Central memory CD8-positive, alpha-beta T cell (primary cell): ENCODE measurements around the gene BTBD3.

Experiments used
- ATAC-seq: fragments of 150-1000 bp; cut with Tn5 transposase; replicated peaks from 2 replicates; pipeline ENCODE4 v1.10.0; 2022; ENCODE audit warnings: mild to moderate bottlenecking, moderate FRiP score, moderate number of reproducible peaks; ENCODE audit not compliant: poor library complexity, severe bottlenecking; ENCODE audit errors: extremely low read depth
- DNase-seq, 2 donors: peaks; one replicate each; pipeline ENCODE4 v3.0.0; 2021; ENCODE audit warnings: low spot score in 2 of 2
- H3K27ac Mint-ChIP-seq: one replicate; pipeline ENCODE4 v1.8.0; 2022; ENCODE audit warnings: low read depth, mild to moderate bottlenecking, moderate library complexity, mixed read lengths
- H3K27me3 Mint-ChIP-seq: one replicate; pipeline ENCODE4 v1.8.0; 2022; ENCODE audit warnings: mixed read lengths
- H3K36me3 Mint-ChIP-seq: one replicate; pipeline ENCODE4 v1.8.0; 2022; ENCODE audit warnings: mild to moderate bottlenecking, moderate library complexity, mixed read lengths; ENCODE audit not compliant: insufficient read depth
- H3K4me1 Mint-ChIP-seq: one replicate; pipeline ENCODE4 v1.8.0; 2022; ENCODE audit warnings: mixed read lengths
- H3K4me3 Mint-ChIP-seq: one replicate; pipeline ENCODE4 v1.8.0; 2022; ENCODE audit warnings: mild to moderate bottlenecking, moderate library complexity, mixed read lengths
- H3K9me3 Mint-ChIP-seq: one replicate; pipeline ENCODE4 v1.8.0; 2022; ENCODE audit warnings: mixed read lengths

Gene BTBD3

DNA sequence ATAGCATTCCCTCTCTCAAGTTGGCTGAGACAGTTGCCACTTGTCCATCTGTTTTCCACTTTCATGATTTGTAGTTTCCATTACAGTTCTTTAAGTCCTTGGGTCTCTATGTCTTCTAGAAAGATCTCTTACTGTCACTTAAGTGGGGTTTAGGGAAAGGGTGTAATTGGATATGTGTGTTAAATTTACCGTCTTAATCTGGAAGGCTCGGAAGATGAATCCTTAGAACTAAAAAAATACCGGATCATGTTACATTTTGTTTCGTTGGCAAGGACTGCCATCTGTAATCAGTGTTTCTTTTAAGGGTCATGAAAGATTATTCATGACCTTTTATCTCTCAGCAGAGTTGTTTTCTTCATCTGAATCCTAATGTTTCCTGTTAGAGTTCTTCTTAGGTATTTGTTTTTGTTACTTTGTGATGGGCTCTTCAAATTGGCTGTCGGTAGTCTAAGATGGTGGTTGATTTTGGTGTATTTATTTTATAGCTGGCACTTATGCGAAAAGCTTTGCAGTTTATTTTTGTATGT lies 21.8 kb upstream of the BTBD3 start:
- DNase-seq (no peak), ATAC-seq (no peak)
- H3K27ac Mint-ChIP-seq, result no peak overlapping the region
- no peak overlapping the region for H3K4me3 Mint-ChIP-seq
- no peaks in the 10 kb centered on the region for H3K4me1 Mint-ChIP-seq
- no peaks in the 10 kb centered on the region for H3K36me3 Mint-ChIP-seq
- no peaks in the 10 kb centered on the region for H3K27me3 Mint-ChIP-seq
- H3K9me3 Mint-ChIP-seq, result peaks cover 26% of the 10 kb centered on the region

GRCh38 chr20:11901127-11901526 lies 16.6 kb upstream of the BTBD3 start:
- Mint-ChIP-seq H3K4me3 (no peak overlapping the region), H3K27me3 (no peaks in the 10 kb centered on the region), H3K36me3 (no peaks in the 10 kb centered on the region), H3K4me1 (no peaks in the 10 kb centered on the region), H3K9me3 (peaks cover 30% of the 10 kb centered on the region), H3K27ac (no peak overlapping the region)
- DNase-seq (no peak), ATAC-seq (no peak)

- Mint-ChIP-seq H3K27ac (no peak overlapping the region), H3K36me3 (no peaks in the 10 kb centered on the region), H3K4me3 (no peak overlapping the region), H3K9me3 (peaks cover 29% of the 10 kb centered on the region), H3K4me1 (no peaks in the 10 kb centered on the region), H3K27me3 (no peaks in the 10 kb centered on the region)
- no peak for DNase-seq
- ATAC-seq, result no peak
Measured at GRCh38 chr20:11902285-11902697, 15.4 kb upstream of the BTBD3 start.

GRCh38 chr20:11905460-11906179 lies 12.1 kb upstream of the BTBD3 start:
- Mint-ChIP-seq H3K4me3 (no peak overlapping the region), H3K9me3 (peaks cover 19% of the 10 kb centered on the region), H3K36me3 (no peaks in the 10 kb centered on the region), H3K27me3 (no peaks in the 10 kb centered on the region), H3K4me1 (no peaks in the 10 kb centered on the region), H3K27ac (no peak overlapping the region)
- DNase-seq (no peak), ATAC-seq (no peak)

- no peaks in the 10 kb centered on the region for H3K27me3 Mint-ChIP-seq
Measured at GRCh38 chr20:11906626-11907480, 10.8 kb upstream of the BTBD3 start.

DNA sequence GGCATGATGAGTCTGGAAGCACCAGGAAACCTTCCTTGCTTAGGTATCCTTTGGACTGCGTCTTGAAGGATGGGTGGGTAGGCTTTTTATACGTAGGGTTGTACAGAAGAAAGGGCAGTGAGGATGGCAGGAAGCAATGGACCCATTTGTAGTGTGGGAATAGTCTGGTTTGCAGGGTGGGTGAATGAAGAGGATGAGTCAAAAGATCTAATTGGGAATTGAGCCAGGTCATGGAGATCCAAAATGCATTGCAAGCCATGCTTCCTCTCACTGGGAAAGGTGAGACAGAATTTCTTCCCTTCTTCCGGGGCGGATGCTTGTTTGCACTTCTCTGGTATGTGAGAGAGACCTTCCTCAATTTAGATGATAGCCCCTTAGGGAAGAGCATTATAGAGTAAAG lies 10.1 kb upstream of the BTBD3 start:
- H3K4me3 Mint-ChIP-seq, result no peak overlapping the region
- H3K36me3 Mint-ChIP-seq, result no peaks in the 10 kb centered on the region
- no peaks in the 10 kb centered on the region for H3K4me1 Mint-ChIP-seq
- peaks cover 14% of the 10 kb centered on the region for H3K9me3 Mint-ChIP-seq
- H3K27me3 Mint-ChIP-seq, result no peaks in the 10 kb centered on the region
- H3K27ac Mint-ChIP-seq, result no peak overlapping the region
- ATAC-seq (no peak), DNase-seq (no peak)

More at GRCh38 chr20:11906626-11907480, 10.8 kb upstream of the BTBD3 start:
- no peak overlapping the region for H3K27ac Mint-ChIP-seq
- H3K36me3 Mint-ChIP-seq, result no peaks in the 10 kb centered on the region
- ATAC-seq (no peak), DNase-seq (no peak)
- no peak overlapping the region for H3K4me3 Mint-ChIP-seq
- H3K9me3 Mint-ChIP-seq, result peaks cover 19% of the 10 kb centered on the region
- no peaks in the 10 kb centered on the region for H3K4me1 Mint-ChIP-seq

GRCh38 chr20:11912013-11912658 lies 5.6 kb upstream of the BTBD3 start:
- Mint-ChIP-seq H3K36me3 (no peaks in the 10 kb centered on the region), H3K27ac (no peak overlapping the region), H3K27me3 (no peaks in the 10 kb centered on the region), H3K4me3 (no peak overlapping the region), H3K9me3 (peaks cover 7% of the 10 kb centered on the region), H3K4me1 (no peaks in the 10 kb centered on the region)
- no peak for ATAC-seq
- DNase-seq, result no peak

GRCh38 chr20:11912659-11913415 lies 4.9 kb upstream of the BTBD3 start:
- no peaks in the 10 kb centered on the region for H3K36me3 Mint-ChIP-seq
- H3K4me3 Mint-ChIP-seq, result no peak overlapping the region
- ATAC-seq (no peak), DNase-seq (no peak)
- H3K27me3 Mint-ChIP-seq, result no peaks in the 10 kb centered on the region
- no peak overlapping the region for H3K27ac Mint-ChIP-seq
- peaks cover under 1% of the 10 kb centered on the region for H3K9me3 Mint-ChIP-seq
- H3K4me1 Mint-ChIP-seq, result no peaks in the 10 kb centered on the region

DNA sequence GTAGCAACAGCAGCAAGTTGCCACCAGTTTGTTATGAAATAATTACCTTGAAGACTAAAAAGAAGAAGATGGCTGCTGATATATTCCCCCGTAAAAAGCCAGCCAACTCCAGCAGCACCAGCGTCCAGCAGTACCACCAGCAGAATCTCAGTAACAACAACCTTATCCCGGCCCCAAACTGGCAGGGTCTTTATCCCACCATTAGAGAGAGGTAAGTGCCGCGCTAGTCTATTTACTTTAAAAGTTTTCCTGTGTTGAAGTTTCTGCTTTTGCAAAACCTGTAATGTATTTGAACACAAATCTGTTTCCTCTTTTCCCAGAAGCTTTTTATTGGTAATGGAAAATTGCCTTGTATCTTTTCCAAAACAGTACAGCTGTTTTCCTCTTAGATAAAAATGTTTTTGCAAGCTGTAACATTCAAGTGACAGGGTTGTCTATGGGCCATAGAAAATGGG lies 725 bp downstream of the BTBD3 start:
- Mint-ChIP-seq H3K4me1 (no peaks in the 10 kb centered on the region), H3K9me3 (no peaks in the 10 kb centered on the region), H3K27me3 (no peaks in the 10 kb centered on the region), H3K4me3 (no peak overlapping the region), H3K36me3 (no peaks in the 10 kb centered on the region), H3K27ac (no peak overlapping the region)
- DNase-seq (no peak), ATAC-seq (no peak)

- H3K27me3 Mint-ChIP-seq, result no peaks in the 10 kb centered on the region
- H3K9me3 Mint-ChIP-seq, result no peaks in the 10 kb centered on the region
- DNase-seq (no peak), ATAC-seq (no peak)
- no peaks in the 10 kb centered on the region for H3K4me1 Mint-ChIP-seq
- H3K4me3 Mint-ChIP-seq, result no peak overlapping the region
- H3K27ac Mint-ChIP-seq, result no peak overlapping the region
- H3K36me3 Mint-ChIP-seq, result no peaks in the 10 kb centered on the region
Measured at GRCh38 chr20:11918981-11919380, 1.3 kb downstream of the BTBD3 start.

DNA sequence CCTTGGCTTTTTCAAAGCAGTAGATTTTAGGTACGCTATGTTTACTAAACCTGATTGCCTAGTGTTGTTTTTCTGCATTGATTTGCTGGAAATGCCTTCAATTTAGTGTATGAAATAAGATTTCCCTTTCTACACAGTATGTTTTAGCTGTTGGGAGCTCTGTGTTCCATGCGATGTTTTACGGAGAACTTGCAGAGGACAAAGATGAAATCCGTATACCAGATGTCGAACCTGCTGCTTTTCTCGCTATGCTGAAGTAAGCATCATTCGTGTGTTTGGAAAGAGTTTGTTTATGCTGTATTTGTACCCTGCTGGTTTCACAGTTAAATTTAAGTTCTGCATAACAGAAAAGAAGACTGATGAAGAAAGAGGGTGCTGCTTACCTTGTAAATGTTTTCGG lies 1.9 kb downstream of the BTBD3 start:
- Mint-ChIP-seq H3K27me3 (no peaks in the 10 kb centered on the region), H3K9me3 (no peaks in the 10 kb centered on the region), H3K36me3 (no peaks in the 10 kb centered on the region), H3K27ac (no peak overlapping the region), H3K4me3 (no peak overlapping the region), H3K4me1 (no peaks in the 10 kb centered on the region)
- ATAC-seq, result no peak
- DNase-seq, result no peak

DNA sequence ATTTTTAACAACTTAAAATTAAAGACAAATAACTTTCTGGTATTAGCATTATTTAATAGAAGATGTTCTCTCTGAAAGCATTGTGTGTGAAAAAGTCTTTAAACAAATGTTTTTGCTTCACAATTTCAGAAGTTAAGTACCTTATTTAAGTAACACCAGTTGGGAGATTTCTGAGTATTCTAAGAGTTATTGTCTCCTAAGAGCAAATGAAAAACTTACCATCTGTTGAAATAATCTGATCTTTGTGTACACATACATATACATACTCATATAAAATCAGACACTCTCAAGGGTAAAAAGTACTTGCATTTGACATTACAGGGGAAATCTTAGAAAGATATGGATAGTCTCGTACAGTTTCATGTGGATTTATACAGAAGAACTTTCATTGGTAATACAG lies 2.4 kb downstream of the BTBD3 start:
- no peaks in the 10 kb centered on the region for H3K36me3 Mint-ChIP-seq
- no peaks in the 10 kb centered on the region for H3K9me3 Mint-ChIP-seq
- no peak overlapping the region for H3K27ac Mint-ChIP-seq
- H3K27me3 Mint-ChIP-seq, result no peaks in the 10 kb centered on the region
- ATAC-seq (no peak), DNase-seq (no peak)
- H3K4me3 Mint-ChIP-seq, result no peak overlapping the region
- H3K4me1 Mint-ChIP-seq, result no peaks in the 10 kb centered on the region
